K562 (cell line): ENCODE measurements around the gene OR6S1. TPM values are rescaled to one million over a fixed set of nuclear protein-coding genes. Genes with fewer than 3 reads are reported as not detected.

Experiments
- ATF7 ChIP-seq: fragments of 450-650 bp; IDR thresholded peaks from 2 replicates; pipeline ENCODE4 v1.7.1; 2014; ENCODE audit warnings: mild to moderate bottlenecking, moderate library complexity
- CEBPG ChIP-seq, 3 experiments: fragments of 200-800 bp in 1 of 3; sonication (Bioruptor generic) in 1 of 3; sonication (generic) in 1 of 3; formaldehyde crosslinking in 1 of 3; IDR thresholded peaks in 2 of 3; conservative IDR thresholded peaks in 1 of 3; 2 replicates each; pipeline versions ENCODE4 v1.6.1 to v1.8.0; 2016 to 2022; ENCODE audit warnings: missing compliant biosample characterization in 2 of 3, missing genetic modification characterization in 2 of 3, mild to moderate bottlenecking in 1 of 3, missing genetic modification reagents in 1 of 3
- DNMT1 ChIP-seq: fragments of 450-650 bp; IDR thresholded peaks from 2 replicates; pipeline ENCODE4 v1.6.1; 2016; ENCODE audit warnings: antibody characterized with exemption, mild to moderate bottlenecking
- HNRNPK ChIP-seq: fragments of 200-400 bp; formaldehyde crosslinking; IDR thresholded peaks from one replicate; pipeline ENCODE4 v1.6.1; 2018; ENCODE audit warnings: mild to moderate bottlenecking, low read depth, low read length; ENCODE audit not compliant: poor library complexity, severe bottlenecking
- MAZ ChIP-seq, 2 experiments: fragments of 450-650 bp in 1 of 2; sonication (generic) in 1 of 2; formaldehyde crosslinking; IDR thresholded peaks in 1 of 2; conservative IDR thresholded peaks in 1 of 2; 2 replicates each; pipeline versions ENCODE4 v1.4.0 to v1.5.0; 2020; ENCODE audit warnings: mild to moderate bottlenecking in 1 of 2, missing genetic modification reagents in 1 of 2
- PHF8 ChIP-seq: fragments of 200-600 bp; sonication (generic); IDR thresholded peaks from 2 replicates; pipeline ENCODE4 v1.6.1; 2012; ENCODE audit warnings: mixed run types, mild to moderate bottlenecking, inconsistent platforms, low read length, moderate library complexity, borderline replicate concordance
- POLR2H ChIP-seq: IDR thresholded peaks from 2 replicates; pipeline ENCODE4 v1.6.1; 2016; ENCODE audit warnings: missing genetic modification characterization, low read depth, mild to moderate bottlenecking, control low read depth, missing compliant biosample characterization, moderate library complexity
- POLR3A ChIP-seq: IDR thresholded peaks from 2 replicates; pipeline ENCODE4 v1.6.1; 2011; ENCODE audit warnings: borderline replicate concordance, mild to moderate bottlenecking, moderate library complexity; ENCODE audit not compliant: insufficient read length, insufficient read depth; ENCODE audit errors: extremely low read depth
- TBP ChIP-seq: optimal IDR thresholded peaks from 2 replicates; pipeline ENCODE3; 2011; ENCODE audit warnings: low read depth, low read length, improper control_type of control experiment
- TCFL5 ChIP-seq: fragments of 250-450 bp; sonication (Bioruptor Pico); conservative IDR thresholded peaks from 2 replicates; pipeline ENCODE4 v1.6.1; 2021; ENCODE audit warnings: mild to moderate bottlenecking, moderate library complexity, matching md5 sums
- polyA plus RNA-seq, 8 experiments: library from polyadenylated mRNA; depleted of rRNA in 4 of 8; stranded (reverse) in 5 of 8; unstranded in 3 of 8; fragments of >200 nt; fragmentation: Nextera tagmentation in 2 of 8; fragmentation: Illumina TruSeq in 1 of 8; extraction: Ambion mirVana in 2 of 8; extraction: Trizol in 1 of 8; gene quantifications; 2 replicates each; pipeline versions ENCODE4 v1.2.1 to v1.2.3, GENCODE V29; 2011 to 2014; ENCODE audit warnings: inconsistent platforms in 1 of 8, missing spikeins in 1 of 8
- total RNA-seq, 7 experiments: library from RNA; depleted of rRNA in 6 of 7; stranded (reverse); fragments of >200 nt in 6 of 7; fragmentation: Illumina TruSeq in 2 of 7; extraction: Trizol in 2 of 7; gene quantifications; 2 replicates each; pipeline versions ENCODE4 v1.2.1 to v1.2.3, GENCODE V29; 2011 to 2021; ENCODE audit warnings: low replicate concordance in 1 of 7
- TF ChIP-seq, protein P1 (sequence below): fragments of 450-650 bp; IDR thresholded peaks from 2 replicates; pipeline ENCODE4 v1.6.1; 2017; ENCODE audit warnings: antibody characterized with exemption, mild to moderate bottlenecking
- TF ChIP-seq, protein P2 (sequence below): fragments of 450-650 bp; IDR thresholded peaks from 2 replicates; pipeline ENCODE4 v1.6.1; 2016; ENCODE audit warnings: low read depth

OR6S1 gene
- total and polyA plus RNA-seq, 9 of the 15 experiments (the other 6 are each of a cell fraction or from before 2014, with no cell fraction given), result not detected

GRCh38 chr14:20613094-20614037 lies 28.1 kb downstream of the OR6S1 start (continued):
- TF ChIP-seq, protein P1, sequence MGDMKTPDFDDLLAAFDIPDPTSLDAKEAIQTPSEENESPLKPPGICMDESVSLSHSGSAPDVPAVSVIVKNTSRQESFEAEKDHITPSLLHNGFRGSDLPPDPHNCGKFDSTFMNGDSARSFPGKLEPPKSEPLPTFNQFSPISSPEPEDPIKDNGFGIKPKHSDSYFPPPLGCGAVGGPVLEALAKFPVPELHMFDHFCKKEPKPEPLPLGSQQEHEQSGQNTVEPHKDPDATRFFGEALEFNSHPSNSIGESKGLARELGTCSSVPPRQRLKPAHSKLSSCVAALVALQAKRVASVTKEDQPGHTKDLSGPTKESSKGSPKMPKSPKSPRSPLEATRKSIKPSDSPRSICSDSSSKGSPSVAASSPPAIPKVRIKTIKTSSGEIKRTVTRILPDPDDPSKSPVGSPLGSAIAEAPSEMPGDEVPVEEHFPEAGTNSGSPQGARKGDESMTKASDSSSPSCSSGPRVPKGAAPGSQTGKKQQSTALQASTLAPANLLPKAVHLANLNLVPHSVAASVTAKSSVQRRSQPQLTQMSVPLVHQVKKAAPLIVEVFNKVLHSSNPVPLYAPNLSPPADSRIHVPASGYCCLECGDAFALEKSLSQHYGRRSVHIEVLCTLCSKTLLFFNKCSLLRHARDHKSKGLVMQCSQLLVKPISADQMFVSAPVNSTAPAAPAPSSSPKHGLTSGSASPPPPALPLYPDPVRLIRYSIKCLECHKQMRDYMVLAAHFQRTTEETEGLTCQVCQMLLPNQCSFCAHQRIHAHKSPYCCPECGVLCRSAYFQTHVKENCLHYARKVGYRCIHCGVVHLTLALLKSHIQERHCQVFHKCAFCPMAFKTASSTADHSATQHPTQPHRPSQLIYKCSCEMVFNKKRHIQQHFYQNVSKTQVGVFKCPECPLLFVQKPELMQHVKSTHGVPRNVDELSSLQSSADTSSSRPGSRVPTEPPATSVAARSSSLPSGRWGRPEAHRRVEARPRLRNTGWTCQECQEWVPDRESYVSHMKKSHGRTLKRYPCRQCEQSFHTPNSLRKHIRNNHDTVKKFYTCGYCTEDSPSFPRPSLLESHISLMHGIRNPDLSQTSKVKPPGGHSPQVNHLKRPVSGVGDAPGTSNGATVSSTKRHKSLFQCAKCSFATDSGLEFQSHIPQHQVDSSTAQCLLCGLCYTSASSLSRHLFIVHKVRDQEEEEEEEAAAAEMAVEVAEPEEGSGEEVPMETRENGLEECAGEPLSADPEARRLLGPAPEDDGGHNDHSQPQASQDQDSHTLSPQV, result peak; percentile 76
- TF ChIP-seq TCFL5 (no peak), PHF8 (no peak), DNMT1 (no peak), MAZ (CRISPR knock-in tag; conservative IDR thresholded peaks at IDR 0.05 in 1 of 2, IDR thresholded peaks at IDR 0.05 in 1 of 2) (peak; percentile 37 to 81; a peak in 2 of 4 replicates), CEBPG (CRISPR knock-in tag; IDR thresholded peaks at IDR 0.05) (no peak; the same call in 1 of the 2 replicates), CEBPG (tag; conservative IDR thresholded peaks at IDR 0.05 in 1 of 2, IDR thresholded peaks at IDR 0.05 in 1 of 2) (peak; percentile 37 to 47; a peak in 1 of 4 replicates), ATF7 (peak; percentile 76), POLR2H (tag) (peak; percentile 99), HNRNPK (no peak), POLR3A (peak; percentile 82), TBP (peak; percentile 98)
- TF ChIP-seq, protein P2, sequence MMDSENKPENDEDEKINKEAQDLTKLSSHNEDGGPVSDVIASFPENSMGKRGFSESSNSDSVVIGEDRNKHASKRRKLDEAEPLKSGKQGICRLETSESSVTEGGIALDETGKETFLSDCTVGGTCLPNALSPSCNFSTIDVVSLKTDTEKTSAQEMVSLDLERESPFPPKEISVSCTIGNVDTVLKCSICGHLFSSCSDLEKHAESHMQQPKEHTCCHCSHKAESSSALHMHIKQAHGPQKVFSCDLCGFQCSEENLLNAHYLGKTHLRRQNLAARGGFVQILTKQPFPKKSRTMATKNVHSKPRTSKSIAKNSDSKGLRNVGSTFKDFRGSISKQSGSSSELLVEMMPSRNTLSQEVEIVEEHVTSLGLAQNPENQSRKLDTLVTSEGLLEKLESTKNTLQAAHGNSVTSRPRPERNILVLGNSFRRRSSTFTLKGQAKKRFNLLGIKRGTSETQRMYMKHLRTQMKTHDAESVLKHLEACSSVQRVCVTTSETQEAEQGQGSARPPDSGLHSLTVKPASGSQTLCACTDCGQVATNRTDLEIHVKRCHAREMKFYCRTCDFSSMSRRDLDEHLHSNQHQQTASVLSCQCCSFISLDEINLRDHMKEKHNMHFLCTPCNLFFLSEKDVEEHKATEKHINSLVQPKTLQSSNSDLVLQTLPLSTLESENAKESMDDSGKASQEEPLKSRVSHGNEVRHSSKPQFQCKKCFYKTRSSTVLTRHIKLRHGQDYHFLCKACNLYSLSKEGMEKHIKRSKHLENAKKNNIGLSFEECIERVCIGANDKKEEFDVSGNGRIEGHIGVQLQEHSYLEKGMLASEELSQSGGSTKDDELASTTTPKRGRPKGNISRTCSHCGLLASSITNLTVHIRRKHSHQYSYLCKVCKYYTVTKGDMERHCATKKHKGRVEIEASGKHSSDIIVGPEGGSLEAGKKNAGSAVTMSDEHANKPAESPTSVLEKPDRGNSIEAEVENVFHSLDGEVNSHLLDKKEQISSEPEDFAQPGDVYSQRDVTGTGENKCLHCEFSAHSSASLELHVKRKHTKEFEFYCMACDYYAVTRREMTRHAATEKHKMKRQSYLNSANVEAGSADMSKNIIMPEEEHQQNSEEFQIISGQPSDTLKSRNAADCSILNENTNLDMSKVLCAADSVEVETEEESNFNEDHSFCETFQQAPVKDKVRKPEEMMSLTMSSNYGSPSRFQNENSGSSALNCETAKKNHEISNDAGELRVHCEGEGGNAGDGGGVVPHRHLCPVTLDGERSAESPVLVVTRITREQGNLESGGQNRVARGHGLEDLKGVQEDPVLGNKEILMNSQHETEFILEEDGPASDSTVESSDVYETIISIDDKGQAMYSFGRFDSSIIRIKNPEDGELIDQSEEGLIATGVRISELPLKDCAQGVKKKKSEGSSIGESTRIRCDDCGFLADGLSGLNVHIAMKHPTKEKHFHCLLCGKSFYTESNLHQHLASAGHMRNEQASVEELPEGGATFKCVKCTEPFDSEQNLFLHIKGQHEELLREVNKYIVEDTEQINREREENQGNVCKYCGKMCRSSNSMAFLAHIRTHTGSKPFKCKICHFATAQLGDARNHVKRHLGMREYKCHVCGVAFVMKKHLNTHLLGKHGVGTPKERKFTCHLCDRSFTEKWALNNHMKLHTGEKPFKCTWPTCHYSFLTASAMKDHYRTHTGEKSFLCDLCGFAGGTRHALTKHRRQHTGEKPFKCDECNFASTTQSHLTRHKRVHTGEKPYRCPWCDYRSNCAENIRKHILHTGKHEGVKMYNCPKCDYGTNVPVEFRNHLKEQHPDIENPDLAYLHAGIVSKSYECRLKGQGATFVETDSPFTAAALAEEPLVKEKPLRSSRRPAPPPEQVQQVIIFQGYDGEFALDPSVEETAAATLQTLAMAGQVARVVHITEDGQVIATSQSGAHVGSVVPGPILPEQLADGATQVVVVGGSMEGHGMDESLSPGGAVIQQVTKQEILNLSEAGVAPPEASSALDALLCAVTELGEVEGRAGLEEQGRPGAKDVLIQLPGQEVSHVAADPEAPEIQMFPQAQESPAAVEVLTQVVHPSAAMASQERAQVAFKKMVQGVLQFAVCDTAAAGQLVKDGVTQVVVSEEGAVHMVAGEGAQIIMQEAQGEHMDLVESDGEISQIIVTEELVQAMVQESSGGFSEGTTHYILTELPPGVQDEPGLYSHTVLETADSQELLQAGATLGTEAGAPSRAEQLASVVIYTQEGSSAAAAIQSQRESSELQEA, result peak; percentile 66
